ENCODE measurements around the gene AFP.

AFP gene

DNA sequence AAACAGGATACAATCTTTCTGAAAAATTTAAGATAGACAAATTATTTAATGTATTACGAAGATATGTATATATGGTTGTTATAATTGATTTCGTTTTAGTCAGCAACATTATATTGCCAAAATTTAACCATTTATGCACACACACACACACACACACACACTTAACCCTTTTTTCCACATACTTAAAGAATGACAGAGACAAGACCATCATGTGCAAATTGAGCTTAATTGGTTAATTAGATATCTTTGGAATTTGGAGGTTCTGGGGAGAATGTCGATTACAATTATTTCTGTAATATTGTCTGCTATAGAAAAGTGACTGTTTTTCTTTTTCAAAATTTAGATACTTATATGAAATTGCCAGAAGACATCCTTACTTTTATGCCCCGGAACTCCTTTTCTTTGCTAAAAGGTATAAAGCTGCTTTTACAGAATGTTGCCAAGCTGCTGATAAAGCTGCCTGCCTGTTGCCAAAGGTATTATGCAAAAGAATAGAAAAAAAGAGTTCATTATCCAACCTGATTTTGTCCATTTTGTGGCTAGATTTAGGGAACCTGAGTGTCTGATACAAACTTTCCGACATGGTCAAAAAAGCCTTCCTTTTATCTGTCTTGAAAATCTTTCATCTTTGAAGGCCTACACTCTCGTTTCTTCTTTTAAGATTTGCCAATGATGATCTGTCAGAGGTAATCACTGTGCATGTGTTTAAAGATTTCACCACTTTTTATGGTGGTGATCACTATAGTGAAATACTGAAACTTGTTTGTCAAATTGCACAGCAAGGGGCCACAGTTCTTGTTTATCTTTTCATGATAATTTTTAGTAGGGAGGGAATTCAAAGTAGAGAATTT, 26.8 kb upstream of the AFP start:
- H3K4me3 Mint-ChIP-seq = no peak overlapping the region
- H3K4me1 Mint-ChIP-seq (ENCODE audit: low read depth) = no peaks in the 10 kb centered on the region
- H3K27ac Mint-ChIP-seq = no peak overlapping the region
- no peaks in the 10 kb centered on the region for H3K27me3 Mint-ChIP-seq
- H3K9me3 Mint-ChIP-seq = no peaks in the 10 kb centered on the region
- no peaks in the 10 kb centered on the region for H3K36me3 Mint-ChIP-seq (ENCODE audit: low read depth)

DNA sequence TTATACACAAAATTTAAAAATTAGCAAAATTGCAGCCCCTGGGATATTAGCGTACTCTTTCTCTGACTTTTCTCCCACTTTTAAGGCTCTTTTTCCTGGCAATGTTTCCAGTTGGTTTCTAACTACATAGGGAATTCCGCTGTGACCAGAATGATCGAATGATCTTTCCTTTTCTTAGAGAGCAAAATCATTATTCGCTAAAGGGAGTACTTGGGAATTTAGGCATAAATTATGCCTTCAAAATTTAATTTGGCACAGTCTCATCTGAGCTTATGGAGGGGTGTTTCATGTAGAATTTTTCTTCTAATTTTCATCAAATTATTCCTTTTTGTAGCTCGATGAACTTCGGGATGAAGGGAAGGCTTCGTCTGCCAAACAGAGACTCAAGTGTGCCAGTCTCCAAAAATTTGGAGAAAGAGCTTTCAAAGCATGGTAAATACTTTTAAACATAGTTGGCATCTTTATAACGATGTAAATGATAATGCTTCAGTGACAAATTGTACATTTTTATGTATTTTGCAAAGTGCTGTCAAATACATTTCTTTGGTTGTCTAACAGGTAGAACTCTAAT, 26.0 kb upstream of the AFP start:
- no peaks in the 10 kb centered on the region for H3K36me3 Mint-ChIP-seq (ENCODE audit: low read depth)
- no peak overlapping the region for H3K4me3 Mint-ChIP-seq
- H3K9me3 Mint-ChIP-seq = no peaks in the 10 kb centered on the region
- no peaks in the 10 kb centered on the region for H3K4me1 Mint-ChIP-seq (ENCODE audit: low read depth)
- no peak overlapping the region for H3K27ac Mint-ChIP-seq
- H3K27me3 Mint-ChIP-seq = no peaks in the 10 kb centered on the region

DNA sequence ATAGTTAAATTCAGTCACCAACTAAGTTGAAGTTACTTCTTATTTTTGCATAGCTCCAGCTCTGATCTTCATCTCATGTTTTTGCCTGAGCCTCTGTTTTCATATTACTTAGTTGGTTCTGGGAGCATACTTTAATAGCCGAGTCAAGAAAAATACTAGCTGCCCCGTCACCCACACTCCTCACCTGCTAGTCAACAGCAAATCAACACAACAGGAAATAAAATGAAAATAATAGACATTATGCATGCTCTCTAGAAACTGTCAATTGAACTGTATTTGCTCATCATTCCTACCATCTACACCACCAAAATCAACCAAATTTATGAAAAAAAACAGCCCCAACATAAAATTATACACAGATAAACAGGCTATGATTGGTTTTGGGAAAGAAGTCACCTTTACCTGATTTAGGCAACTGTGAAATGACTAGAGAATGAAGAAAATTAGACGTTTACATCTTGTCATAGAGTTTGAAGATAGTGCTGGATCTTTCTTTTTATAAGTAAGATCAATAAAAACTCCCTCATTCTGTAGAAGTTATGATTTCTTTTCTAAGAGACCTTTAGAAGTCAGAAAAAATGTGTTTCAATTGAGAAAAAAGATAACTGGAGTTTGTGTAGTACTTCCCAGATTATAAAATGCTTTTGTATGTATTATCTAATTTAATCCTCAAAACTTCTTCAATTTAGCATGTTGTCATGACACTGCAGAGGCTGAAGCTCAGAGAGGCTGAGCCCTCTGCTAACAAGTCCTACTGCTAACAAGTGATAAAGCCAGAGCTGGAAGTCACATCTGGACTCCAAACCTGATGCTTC, 24.9 kb upstream of the AFP start:
- Mint-ChIP-seq H3K9me3 (no peaks in the 10 kb centered on the region), H3K4me1 (ENCODE audit: low read depth) (no peaks in the 10 kb centered on the region)

DNA sequence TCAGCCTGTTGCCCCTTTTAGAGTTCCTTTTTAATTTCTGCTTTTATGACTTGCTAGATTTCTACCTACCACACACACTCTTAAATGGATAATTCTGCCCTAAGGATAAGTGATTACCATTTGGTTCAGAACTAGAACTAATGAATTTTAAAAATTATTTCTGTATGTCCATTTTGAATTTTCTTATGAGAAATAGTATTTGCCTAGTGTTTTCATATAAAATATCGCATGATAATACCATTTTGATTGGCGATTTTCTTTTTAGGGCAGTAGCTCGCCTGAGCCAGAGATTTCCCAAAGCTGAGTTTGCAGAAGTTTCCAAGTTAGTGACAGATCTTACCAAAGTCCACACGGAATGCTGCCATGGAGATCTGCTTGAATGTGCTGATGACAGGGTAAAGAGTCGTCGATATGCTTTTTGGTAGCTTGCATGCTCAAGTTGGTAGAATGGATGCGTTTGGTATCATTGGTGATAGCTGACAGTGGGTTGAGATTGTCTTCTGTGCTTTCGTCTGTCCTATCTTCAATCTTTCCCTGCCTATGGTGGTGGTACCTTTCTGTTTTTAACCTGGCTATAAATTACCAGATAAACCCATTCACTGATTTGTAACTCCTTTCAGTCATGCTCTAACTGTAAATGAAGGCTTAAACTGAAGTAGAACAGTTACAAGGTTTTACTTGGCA, 24.1 kb upstream of the AFP start:
- H3K4me3 Mint-ChIP-seq = no peak overlapping the region
- H3K4me1 Mint-ChIP-seq (ENCODE audit: low read depth) = no peaks in the 10 kb centered on the region
- H3K27me3 Mint-ChIP-seq = no peaks in the 10 kb centered on the region
- no peaks in the 10 kb centered on the region for H3K9me3 Mint-ChIP-seq
- no peaks in the 10 kb centered on the region for H3K36me3 Mint-ChIP-seq (ENCODE audit: low read depth)
- H3K27ac Mint-ChIP-seq = no peak overlapping the region

More for the DNA sequence above, 24.9 kb upstream of the AFP start:
- Mint-ChIP-seq H3K4me3 (no peak overlapping the region), H3K27ac (no peak overlapping the region), H3K27me3 (no peaks in the 10 kb centered on the region), H3K36me3 (ENCODE audit: low read depth) (no peaks in the 10 kb centered on the region)

DNA sequence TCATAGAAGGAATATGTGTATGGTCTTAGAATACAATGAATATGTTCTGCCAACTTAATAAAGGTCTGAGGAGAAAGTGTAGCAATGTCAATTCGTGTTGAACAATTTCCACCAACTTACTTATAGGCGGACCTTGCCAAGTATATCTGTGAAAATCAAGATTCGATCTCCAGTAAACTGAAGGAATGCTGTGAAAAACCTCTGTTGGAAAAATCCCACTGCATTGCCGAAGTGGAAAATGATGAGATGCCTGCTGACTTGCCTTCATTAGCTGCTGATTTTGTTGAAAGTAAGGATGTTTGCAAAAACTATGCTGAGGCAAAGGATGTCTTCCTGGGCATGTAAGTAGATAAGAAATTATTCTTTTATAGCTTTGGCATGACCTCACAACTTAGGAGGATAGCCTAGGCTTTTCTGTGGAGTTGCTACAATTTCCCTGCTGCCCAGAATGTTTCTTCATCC, 22.7 kb upstream of the AFP start:
- Mint-ChIP-seq H3K36me3 (ENCODE audit: low read depth) (no peaks in the 10 kb centered on the region), H3K4me1 (ENCODE audit: low read depth) (no peaks in the 10 kb centered on the region), H3K9me3 (no peaks in the 10 kb centered on the region), H3K4me3 (no peak overlapping the region), H3K27me3 (no peaks in the 10 kb centered on the region), H3K27ac (no peak overlapping the region)

DNA sequence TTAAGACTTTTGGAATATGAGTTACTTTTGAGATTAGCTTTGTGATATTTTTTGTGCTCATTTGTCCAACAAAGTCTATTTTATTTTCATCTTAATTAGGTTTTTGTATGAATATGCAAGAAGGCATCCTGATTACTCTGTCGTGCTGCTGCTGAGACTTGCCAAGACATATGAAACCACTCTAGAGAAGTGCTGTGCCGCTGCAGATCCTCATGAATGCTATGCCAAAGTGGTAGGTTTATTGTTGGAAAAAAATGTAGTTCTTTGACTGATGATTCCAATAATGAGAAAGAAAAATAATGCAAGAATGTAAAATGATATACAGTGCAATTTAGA, 21.1 kb upstream of the AFP start:
- H3K4me1 Mint-ChIP-seq (ENCODE audit: low read depth) = no peaks in the 10 kb centered on the region
- H3K36me3 Mint-ChIP-seq (ENCODE audit: low read depth) = no peaks in the 10 kb centered on the region
- no peaks in the 10 kb centered on the region for H3K9me3 Mint-ChIP-seq

DNA sequence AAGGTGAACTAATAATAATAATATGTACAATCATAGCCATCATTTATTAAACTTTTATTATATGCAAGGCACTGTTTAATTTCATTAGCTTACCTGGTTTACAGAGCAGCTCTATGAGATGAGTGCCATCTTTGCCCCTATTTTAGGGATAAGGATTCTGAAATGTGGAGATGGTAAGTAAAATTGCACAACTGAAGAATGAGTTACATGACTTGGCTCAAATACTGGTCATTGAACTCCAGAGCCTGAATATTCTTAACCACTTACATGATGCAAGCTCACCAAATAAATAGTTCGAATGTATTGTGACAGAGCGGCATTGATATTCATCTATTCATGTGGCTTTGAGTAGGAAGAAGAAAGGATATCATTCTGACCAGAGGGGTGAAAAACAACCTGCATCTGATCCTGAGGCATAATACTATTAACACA, 20.2 kb upstream of the AFP start:
- Mint-ChIP-seq H3K4me3 (no peak overlapping the region), H3K9me3 (no peaks in the 10 kb centered on the region), H3K36me3 (ENCODE audit: low read depth) (no peaks in the 10 kb centered on the region), H3K4me1 (ENCODE audit: low read depth) (no peaks in the 10 kb centered on the region), H3K27me3 (no peaks in the 10 kb centered on the region), H3K27ac (no peak overlapping the region)

More for the DNA sequence above, 21.1 kb upstream of the AFP start:
- Mint-ChIP-seq H3K27me3 (no peaks in the 10 kb centered on the region), H3K4me3 (no peak overlapping the region), H3K27ac (no peak overlapping the region)

DNA sequence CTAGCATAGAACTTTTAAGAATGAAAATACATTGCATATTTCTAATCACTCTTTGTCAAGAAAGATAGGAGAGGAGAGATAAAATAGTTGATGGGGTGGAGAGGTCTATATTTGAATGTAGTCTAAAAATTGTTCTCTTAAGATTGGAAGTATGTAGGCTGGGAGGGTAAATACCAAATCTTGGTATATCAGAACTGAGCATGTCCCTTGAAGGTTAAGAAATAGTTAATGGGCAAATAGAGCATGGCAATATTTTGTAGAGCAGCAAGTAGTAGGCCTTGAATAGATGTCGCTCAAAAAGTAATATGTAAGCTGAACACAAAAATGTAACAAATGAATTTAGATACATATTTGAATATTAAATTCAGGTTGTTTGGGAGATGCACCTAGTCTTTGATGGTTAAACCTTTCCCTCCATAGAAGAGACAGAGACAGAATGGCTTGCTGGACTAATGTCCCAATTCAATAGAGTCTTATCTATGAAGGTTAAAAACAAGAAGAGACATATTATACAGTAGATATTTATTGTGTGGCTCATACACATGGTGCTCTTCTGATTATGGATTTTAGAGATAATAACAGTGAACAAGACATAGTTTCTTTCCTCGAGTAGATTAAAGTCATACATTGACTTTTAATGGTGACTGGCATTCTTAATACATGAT, 19.5 kb upstream of the AFP start:
- H3K9me3 Mint-ChIP-seq = no peaks in the 10 kb centered on the region
- H3K36me3 Mint-ChIP-seq (ENCODE audit: low read depth) = no peaks in the 10 kb centered on the region
- no peak overlapping the region for H3K27ac Mint-ChIP-seq
- no peaks in the 10 kb centered on the region for H3K4me1 Mint-ChIP-seq (ENCODE audit: low read depth)
- H3K27me3 Mint-ChIP-seq = no peaks in the 10 kb centered on the region
- no peak overlapping the region for H3K4me3 Mint-ChIP-seq

DNA sequence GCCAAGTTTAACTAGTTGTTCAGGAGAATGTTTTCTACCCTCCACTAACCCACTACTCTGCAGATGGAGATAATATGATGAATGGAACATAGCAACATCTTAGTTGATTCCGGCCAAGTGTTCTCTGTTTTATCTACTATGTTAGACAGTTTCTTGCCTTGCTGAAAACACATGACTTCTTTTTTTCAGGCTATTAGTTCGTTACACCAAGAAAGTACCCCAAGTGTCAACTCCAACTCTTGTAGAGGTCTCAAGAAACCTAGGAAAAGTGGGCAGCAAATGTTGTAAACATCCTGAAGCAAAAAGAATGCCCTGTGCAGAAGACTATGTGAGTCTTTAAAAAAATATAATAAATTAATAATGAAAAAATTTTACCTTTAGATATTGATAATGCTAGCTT, 18.7 kb upstream of the AFP start:
- H3K27ac Mint-ChIP-seq = no peak overlapping the region
- no peak overlapping the region for H3K4me3 Mint-ChIP-seq
- H3K9me3 Mint-ChIP-seq = no peaks in the 10 kb centered on the region
- H3K36me3 Mint-ChIP-seq (ENCODE audit: low read depth) = no peaks in the 10 kb centered on the region
- no peaks in the 10 kb centered on the region for H3K27me3 Mint-ChIP-seq
- no peaks in the 10 kb centered on the region for H3K4me1 Mint-ChIP-seq (ENCODE audit: low read depth)

DNA sequence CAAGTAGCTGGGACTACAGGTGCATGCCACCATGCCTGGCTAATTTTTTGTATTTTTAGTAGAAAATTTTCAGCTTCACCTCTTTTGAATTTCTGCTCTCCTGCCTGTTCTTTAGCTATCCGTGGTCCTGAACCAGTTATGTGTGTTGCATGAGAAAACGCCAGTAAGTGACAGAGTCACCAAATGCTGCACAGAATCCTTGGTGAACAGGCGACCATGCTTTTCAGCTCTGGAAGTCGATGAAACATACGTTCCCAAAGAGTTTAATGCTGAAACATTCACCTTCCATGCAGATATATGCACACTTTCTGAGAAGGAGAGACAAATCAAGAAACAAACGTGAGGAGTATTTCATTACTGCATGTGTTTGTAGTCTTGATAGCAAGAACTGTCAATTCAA, 18.0 kb upstream of the AFP start:
- no peaks in the 10 kb centered on the region for H3K9me3 Mint-ChIP-seq
- no peaks in the 10 kb centered on the region for H3K4me1 Mint-ChIP-seq (ENCODE audit: low read depth)
- H3K36me3 Mint-ChIP-seq (ENCODE audit: low read depth) = no peaks in the 10 kb centered on the region
- H3K27me3 Mint-ChIP-seq = no peaks in the 10 kb centered on the region
- H3K4me3 Mint-ChIP-seq = no peak overlapping the region
- no peak overlapping the region for H3K27ac Mint-ChIP-seq

DNA sequence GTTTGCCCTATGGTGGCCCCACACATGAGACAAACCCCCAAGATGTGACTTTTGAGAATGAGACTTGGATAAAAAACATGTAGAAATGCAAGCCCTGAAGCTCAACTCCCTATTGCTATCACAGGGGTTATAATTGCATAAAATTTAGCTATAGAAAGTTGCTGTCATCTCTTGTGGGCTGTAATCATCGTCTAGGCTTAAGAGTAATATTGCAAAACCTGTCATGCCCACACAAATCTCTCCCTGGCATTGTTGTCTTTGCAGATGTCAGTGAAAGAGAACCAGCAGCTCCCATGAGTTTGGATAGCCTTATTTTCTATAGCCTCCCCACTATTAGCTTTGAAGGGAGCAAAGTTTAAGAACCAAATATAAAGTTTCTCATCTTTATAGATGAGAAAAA, 17.3 kb upstream of the AFP start:
- Mint-ChIP-seq H3K9me3 (no peaks in the 10 kb centered on the region), H3K4me1 (ENCODE audit: low read depth) (no peaks in the 10 kb centered on the region), H3K36me3 (ENCODE audit: low read depth) (no peaks in the 10 kb centered on the region), H3K27ac (no peak overlapping the region), H3K4me3 (no peak overlapping the region), H3K27me3 (no peaks in the 10 kb centered on the region)

DNA sequence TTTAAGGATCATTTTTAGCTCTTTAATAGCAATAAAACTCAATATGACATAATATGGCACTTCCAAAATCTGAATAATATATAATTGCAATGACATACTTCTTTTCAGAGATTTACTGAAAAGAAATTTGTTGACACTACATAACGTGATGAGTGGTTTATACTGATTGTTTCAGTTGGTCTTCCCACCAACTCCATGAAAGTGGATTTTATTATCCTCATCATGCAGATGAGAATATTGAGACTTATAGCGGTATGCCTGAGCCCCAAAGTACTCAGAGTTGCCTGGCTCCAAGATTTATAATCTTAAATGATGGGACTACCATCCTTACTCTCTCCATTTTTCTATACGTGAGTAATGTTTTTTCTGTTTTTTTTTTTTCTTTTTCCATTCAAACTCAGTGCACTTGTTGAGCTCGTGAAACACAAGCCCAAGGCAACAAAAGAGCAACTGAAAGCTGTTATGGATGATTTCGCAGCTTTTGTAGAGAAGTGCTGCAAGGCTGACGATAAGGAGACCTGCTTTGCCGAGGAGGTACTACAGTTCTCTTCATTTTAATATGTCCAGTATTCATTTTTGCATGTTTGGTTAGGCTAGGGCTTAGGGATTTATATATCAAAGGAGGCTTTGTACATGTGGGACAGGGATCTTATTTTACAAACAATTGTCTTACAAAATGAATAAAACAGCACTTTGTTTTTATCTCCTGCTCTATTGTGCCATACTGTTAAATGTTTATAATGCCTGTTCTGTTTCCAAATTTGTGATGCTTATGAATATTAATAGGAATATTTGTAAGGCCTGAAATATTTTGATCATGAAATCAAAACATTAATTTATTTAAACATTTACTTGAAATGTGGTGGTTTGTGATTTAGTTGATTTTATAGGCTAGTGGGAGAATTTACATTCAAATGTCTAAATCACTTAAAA, 16.6 kb upstream of the AFP start:
- H3K9me3 Mint-ChIP-seq = no peaks in the 10 kb centered on the region
- no peaks in the 10 kb centered on the region for H3K27me3 Mint-ChIP-seq
- no peaks in the 10 kb centered on the region for H3K4me1 Mint-ChIP-seq (ENCODE audit: low read depth)
- no peak overlapping the region for H3K4me3 Mint-ChIP-seq
- H3K27ac Mint-ChIP-seq = no peak overlapping the region
- H3K36me3 Mint-ChIP-seq (ENCODE audit: low read depth) = no peaks in the 10 kb centered on the region

DNA sequence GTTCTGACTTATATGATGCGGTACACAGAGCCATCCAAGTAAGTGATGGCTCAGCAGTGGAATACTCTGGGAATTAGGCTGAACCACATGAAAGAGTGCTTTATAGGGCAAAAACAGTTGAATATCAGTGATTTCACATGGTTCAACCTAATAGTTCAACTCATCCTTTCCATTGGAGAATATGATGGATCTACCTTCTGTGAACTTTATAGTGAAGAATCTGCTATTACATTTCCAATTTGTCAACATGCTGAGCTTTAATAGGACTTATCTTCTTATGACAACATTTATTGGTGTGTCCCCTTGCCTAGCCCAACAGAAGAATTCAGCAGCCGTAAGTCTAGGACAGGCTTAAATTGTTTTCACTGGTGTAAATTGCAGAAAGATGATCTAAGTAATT, 15.4 kb upstream of the AFP start:
- no peaks in the 10 kb centered on the region for H3K4me1 Mint-ChIP-seq (ENCODE audit: low read depth)
- no peak overlapping the region for H3K27ac Mint-ChIP-seq
- H3K36me3 Mint-ChIP-seq (ENCODE audit: low read depth) = no peaks in the 10 kb centered on the region
- no peak overlapping the region for H3K4me3 Mint-ChIP-seq
- no peaks in the 10 kb centered on the region for H3K9me3 Mint-ChIP-seq
- H3K27me3 Mint-ChIP-seq = no peaks in the 10 kb centered on the region

Measured in stimulated activated naive CD8-positive, alpha-beta T cell treated with anti-CD3 and anti-CD28 coated beads, Interleukin-15, Interleukin-2, amounts not matched to agents 100 ng/mL and 50 ng/mL, for 24 hours (primary cell).